ENCODE data around the gene CACNB2.

DNA sequence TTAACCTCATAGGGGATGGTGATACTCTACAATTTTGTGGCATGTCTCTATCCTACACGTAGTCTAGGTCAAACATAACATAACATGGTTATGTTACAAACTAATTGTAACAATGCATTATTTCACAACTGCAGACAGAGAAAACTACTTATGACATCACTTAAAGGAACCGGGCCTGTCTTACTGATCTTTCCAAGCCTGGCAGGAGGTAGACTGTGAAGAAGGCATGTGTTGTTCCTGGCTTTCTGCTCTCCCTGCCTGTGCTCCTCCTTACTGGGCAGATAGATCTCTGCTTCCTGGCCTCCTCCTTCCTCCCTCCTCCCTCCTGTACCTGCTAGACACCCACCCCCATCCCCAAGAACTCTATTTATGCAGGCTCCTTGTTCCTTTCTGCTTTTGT lies 5.4 kb downstream of the CACNB2 start:
- TF ChIP-seq, protein P1, sequence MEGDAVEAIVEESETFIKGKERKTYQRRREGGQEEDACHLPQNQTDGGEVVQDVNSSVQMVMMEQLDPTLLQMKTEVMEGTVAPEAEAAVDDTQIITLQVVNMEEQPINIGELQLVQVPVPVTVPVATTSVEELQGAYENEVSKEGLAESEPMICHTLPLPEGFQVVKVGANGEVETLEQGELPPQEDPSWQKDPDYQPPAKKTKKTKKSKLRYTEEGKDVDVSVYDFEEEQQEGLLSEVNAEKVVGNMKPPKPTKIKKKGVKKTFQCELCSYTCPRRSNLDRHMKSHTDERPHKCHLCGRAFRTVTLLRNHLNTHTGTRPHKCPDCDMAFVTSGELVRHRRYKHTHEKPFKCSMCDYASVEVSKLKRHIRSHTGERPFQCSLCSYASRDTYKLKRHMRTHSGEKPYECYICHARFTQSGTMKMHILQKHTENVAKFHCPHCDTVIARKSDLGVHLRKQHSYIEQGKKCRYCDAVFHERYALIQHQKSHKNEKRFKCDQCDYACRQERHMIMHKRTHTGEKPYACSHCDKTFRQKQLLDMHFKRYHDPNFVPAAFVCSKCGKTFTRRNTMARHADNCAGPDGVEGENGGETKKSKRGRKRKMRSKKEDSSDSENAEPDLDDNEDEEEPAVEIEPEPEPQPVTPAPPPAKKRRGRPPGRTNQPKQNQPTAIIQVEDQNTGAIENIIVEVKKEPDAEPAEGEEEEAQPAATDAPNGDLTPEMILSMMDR (IDR thresholded peaks at IDR 0.05): no peak
- no peak for TF ChIP-seq POLR2A (IDR thresholded peaks at IDR 0.05)

All from tibial nerve (tissue), 3 donors.